GM12801 (cell line): ENCODE data around the gene TSC1.

Experiments used
- CTCF ChIP-seq: IDR thresholded peaks from one replicate; pipeline ENCODE4 v1.5.1; 2011; ENCODE audit warnings: control low read depth; ENCODE audit not compliant: insufficient read length; ENCODE audit errors: extremely low read depth

Gene TSC1

GRCh38 chr9:132894862-132895835, 49.3 kb downstream of the TSC1 start:
- no peak for TF ChIP-seq CTCF

GRCh38 chr9:132894346-132894745, 50.1 kb downstream of the TSC1 start:
- no peak for TF ChIP-seq CTCF

- TF ChIP-seq CTCF, result no peak
Observed at GRCh38 chr9:132892400-132892799, 52.0 kb downstream of the TSC1 start.

- TF ChIP-seq CTCF, result no peak
Observed at GRCh38 chr9:132888151-132888550, 56.3 kb downstream of the TSC1 start.

- TF ChIP-seq CTCF, result no peak
Observed at GRCh38 chr9:132887181-132888120, 57.0 kb downstream of the TSC1 start.

GRCh38 chr9:132886334-132886725, 58.1 kb downstream of the TSC1 start:
- TF ChIP-seq CTCF, result no peak

- no peak for TF ChIP-seq CTCF
Observed at GRCh38 chr9:132885720-132886333, 58.6 kb downstream of the TSC1 start.
